HG02610 (cell line): ENCODE measurements around the gene HAP1.
A peak's percentile ranks its signal among the peaks of the same experiment; 100 is the strongest.

Source experiments
- ATAC-seq: cut with Tn5 transposase; IDR thresholded peaks from one replicate; pipeline ENCODE4 v1.9.1; 2021; ENCODE audit warnings: mild to moderate bottlenecking, moderate library complexity; ENCODE audit not compliant: unreplicated experiment

HAP1 gene

GRCh38 chr17:41766135-41766534 is 31.7 kb upstream of the HAP1 start:
- ATAC-seq: no peak

GRCh38 chr17:41763327-41763726 is 28.9 kb upstream of the HAP1 start:
- no peak for ATAC-seq

- no peak for ATAC-seq
These were observed 28.4 kb upstream of the HAP1 start for GRCh38 chr17:41762841-41763240.

- no peak for ATAC-seq
These were observed 27.9 kb upstream of the HAP1 start for GRCh38 chr17:41762391-41762790.

- ATAC-seq: no peak
These were observed 26.4 kb upstream of the HAP1 start for GRCh38 chr17:41760878-41761277.

GRCh38 chr17:41758601-41759000 is 24.2 kb upstream of the HAP1 start:
- no peak for ATAC-seq

- ATAC-seq: no peak
These were observed 19.6 kb upstream of the HAP1 start for GRCh38 chr17:41754066-41754465.

- no peak for ATAC-seq
These were observed 16.8 kb upstream of the HAP1 start for GRCh38 chr17:41751288-41751687.

GRCh38 chr17:41750862-41751261 is 16.4 kb upstream of the HAP1 start:
- no peak for ATAC-seq

- no peak for ATAC-seq
These were observed 13.8 kb upstream of the HAP1 start for GRCh38 chr17:41748275-41748674.

- no peak for ATAC-seq
These were observed 7.3 kb upstream of the HAP1 start for GRCh38 chr17:41741709-41742108.

GRCh38 chr17:41740506-41740905 is 6.1 kb upstream of the HAP1 start:
- no peak for ATAC-seq

- no peak for ATAC-seq
These were observed 5.4 kb upstream of the HAP1 start for GRCh38 chr17:41739661-41740352.

GRCh38 chr17:41738801-41739112 is 4.3 kb upstream of the HAP1 start:
- no peak for ATAC-seq

GRCh38 chr17:41738077-41738800 is 3.8 kb upstream of the HAP1 start:
- peak; percentile 71 for ATAC-seq

GRCh38 chr17:41737680-41738023 is 3.2 kb upstream of the HAP1 start:
- ATAC-seq: no peak

- no peak for ATAC-seq
These were observed 2.7 kb upstream of the HAP1 start for GRCh38 chr17:41736983-41737679.

- no peak for ATAC-seq
These were observed 1.3 kb upstream of the HAP1 start for GRCh38 chr17:41735744-41736143.

- ATAC-seq: no peak
These were observed 488 bp upstream of the HAP1 start for GRCh38 chr17:41734949-41735313.

GRCh38 chr17:41733348-41734138 is 900 bp downstream of the HAP1 start:
- ATAC-seq: no peak

GRCh38 chr17:41731836-41732235 is 2.6 kb downstream of the HAP1 start:
- no peak for ATAC-seq

- no peak for ATAC-seq
These were observed 4.0 kb downstream of the HAP1 start for GRCh38 chr17:41730479-41730878.
